HepG2 (cell line): ENCODE data around the gene TGM5. TPM values are rescaled to one million over a fixed set of nuclear protein-coding genes. Genes with fewer than 3 reads are reported as not detected.

Source experiments
- ATAC-seq: fragments of 200-7000 bp; cut with Tn5 transposase; 3 replicates; pipeline ENCODE4 v1.9.1; 2020; ENCODE audit warnings: mild to moderate bottlenecking, moderate library complexity
- BruUV-seq: library from RNA; stranded (reverse); fragments of 400-500 nt; replicated peaks from 2 replicates; lab custom pipeline; 2021; lab: Mats Ljungman, UMichigan
- CTCF ChIA-PET: fragments of 300-600 bp; formaldehyde crosslinking; extraction: SDS; loops from one replicate; lab custom pipeline; 2021; ENCODE audit warnings: low total read pairs, inconsistent platforms, low intra/inter-chr PET ratio; lab: Yijun Ruan, JAX
- POLR2A ChIA-PET: fragments of 350-600 bp; sonication (Branson Sonifier 250); formaldehyde crosslinking; loops from one replicate; lab custom pipeline; 2020; ENCODE audit warnings: antibody characterized with exemption, inconsistent platforms; lab: Yijun Ruan, JAX
- DNase-seq: peaks from one replicate; pipeline ENCODE4 v3.0.0-alpha.2; 2015; ENCODE audit warnings: low spot score
- FAIRE-seq: peaks from 3 replicates; lab custom pipeline; 2011; peaks lifted over from hg19 to GRCh38; lab: Jason Lieb, UNC
- H2AFZ ChIP-seq: one replicate; pipeline ENCODE4 v1.6.1; 2011; ENCODE audit warnings: low read length, inconsistent platforms
- H3K27ac ChIP-seq: fragments of 300-600 bp; 3 replicates; pipeline ENCODE4 v1.8.0; 2011; ENCODE audit warnings: mixed run types, mild to moderate bottlenecking, mixed read lengths, low read length, inconsistent platforms; ENCODE audit not compliant: insufficient read depth; ENCODE audit errors: extremely low read length
- H3K27me3 ChIP-seq, 2 experiments: fragments of 200-600 bp in 1 of 2; 2 replicates in 1 of 2; 3 replicates in 1 of 2; pipeline versions ENCODE4 v1.6.0 to v1.8.0; 2011; ENCODE audit warnings: low read length in 2 of 2, mild to moderate bottlenecking in 2 of 2, moderate library complexity in 2 of 2, inconsistent platforms in 1 of 2; ENCODE audit not compliant: insufficient read depth in 2 of 2, control insufficient read depth in 1 of 2
- H3K36me3 ChIP-seq, 2 experiments: fragments of 200-600 bp in 1 of 2; replicated peaks in 1 of 2; 2 replicates in 1 of 2; 3 replicates in 1 of 2; pipeline versions ENCODE4 v1.5.1 to v1.8.0; 2011; ENCODE audit warnings: low read length in 2 of 2, inconsistent platforms in 1 of 2; ENCODE audit not compliant: insufficient read depth in 2 of 2, control insufficient read depth in 1 of 2
- H3K4me1 ChIP-seq: 2 replicates; pipeline ENCODE4 v1.5.1; 2012; ENCODE audit warnings: low read length, inconsistent platforms; ENCODE audit not compliant: insufficient read depth
- H3K4me2 ChIP-seq: 2 replicates; pipeline ENCODE4 v1.6.0; 2011; ENCODE audit warnings: low read depth, low read length, inconsistent platforms
- H3K4me3 ChIP-seq, 3 experiments: fragments of 200-600 bp in 1 of 3; sonication (generic), shearing (Covaris generic) in 1 of 3; replicated peaks in 1 of 3; 2 replicates each; pipeline ENCODE4 v1.5.1; 2011 to 2016; ENCODE audit warnings: low read length in 3 of 3, inconsistent platforms in 2 of 3, low read depth in 2 of 3, mild to moderate bottlenecking in 2 of 3, control low read depth in 1 of 3, mixed read lengths in 1 of 3; ENCODE audit not compliant: insufficient read depth in 1 of 3
- H3K79me2 ChIP-seq: one replicate; pipeline ENCODE4 v1.6.1; 2011; ENCODE audit warnings: low read length, inconsistent platforms; ENCODE audit not compliant: insufficient read depth
- H3K9ac ChIP-seq: 2 replicates; pipeline ENCODE4 v1.6.0; 2011; ENCODE audit warnings: mild to moderate bottlenecking, low read depth, low read length, inconsistent platforms; ENCODE audit not compliant: insufficient read depth
- H3K9me3 ChIP-seq: 2 replicates; pipeline ENCODE4 v1.5.1; 2012; ENCODE audit warnings: mild to moderate bottlenecking, low read length
- H4K20me1 ChIP-seq: 2 replicates; pipeline ENCODE4 v1.6.0; 2011; ENCODE audit warnings: inconsistent platforms, mild to moderate bottlenecking, low read length, moderate library complexity; ENCODE audit not compliant: insufficient read depth
- HOXA9 ChIP-seq: sonication (generic); formaldehyde crosslinking; IDR thresholded peaks from 2 replicates; pipeline ENCODE4 v1.8.1; 2022; ENCODE audit warnings: missing genetic modification reagents, mild to moderate bottlenecking, moderate library complexity, borderline replicate concordance
- RAD51 ChIP-seq: fragments of 450-650 bp; IDR thresholded peaks from 2 replicates; pipeline ENCODE4 v1.6.1; 2016; ENCODE audit warnings: borderline replicate concordance
- TAF15 ChIP-seq: fragments of 200-400 bp; formaldehyde crosslinking; IDR thresholded peaks from one replicate; pipeline ENCODE4 v1.6.1; 2018; ENCODE audit warnings: mild to moderate bottlenecking, low read depth, low read length; ENCODE audit not compliant: poor library complexity, severe bottlenecking
- ZNF121 ChIP-seq: sonication (generic); formaldehyde crosslinking; IDR thresholded peaks from 2 replicates; pipeline ENCODE4 v1.5.0; 2020; ENCODE audit warnings: mild to moderate bottlenecking, missing genetic modification reagents
- ZNF235 ChIP-seq: sonication (generic); formaldehyde crosslinking; IDR thresholded peaks from 2 replicates; pipeline ENCODE4 v1.8.1; 2023; ENCODE audit warnings: mild to moderate bottlenecking, missing genetic modification reagents, borderline replicate concordance
- ZNF292 ChIP-seq: sonication (generic); formaldehyde crosslinking; IDR thresholded peaks from 2 replicates; pipeline ENCODE4 v1.8.1; 2022; ENCODE audit warnings: mild to moderate bottlenecking, low read depth, missing genetic modification reagents, borderline replicate concordance
- ZNF644 ChIP-seq: IDR thresholded peaks from 2 replicates; pipeline ENCODE4 v1.6.1; 2016; ENCODE audit warnings: low read depth
- ZNF678 ChIP-seq: sonication (generic); formaldehyde crosslinking; IDR thresholded peaks from 2 replicates; pipeline ENCODE4 v1.4.0; 2020; ENCODE audit warnings: mild to moderate bottlenecking, missing genetic modification reagents
- ZNF709 ChIP-seq: sonication (generic); formaldehyde crosslinking; IDR thresholded peaks from 2 replicates; pipeline ENCODE4 v1.5.0; 2020; ENCODE audit warnings: mild to moderate bottlenecking, missing genetic modification reagents
- WGBS: methylation state at CpG from one replicate; pipeline ENCODE4 v1.1.6; 2017; ENCODE audit warnings: low lambda C conversion rate; 5-methylcytosine and 5-hydroxymethylcytosine counted together
- in situ Hi-C: cut with HindIII; loops from 2 replicates; pipeline ENCODE4 v1.10.0; 2017; ENCODE audit warnings: low pct_unique_long_range_greater_than_20kb; ENCODE audit not compliant: extremely low pct_ligation_motif_present
- intact Hi-C: fragments of 100-400 bp; cut with micrococcal nuclease; formaldehyde crosslinking; loops from one replicate; pipeline ENCODE4 v1.10.0; 2022; ENCODE audit not compliant: unreplicated experiment
- polyA plus RNA-seq, 8 experiments: library from polyadenylated mRNA; depleted of rRNA in 3 of 8; stranded (reverse) in 7 of 8; unstranded in 1 of 8; fragments of >200 nt; fragmentation: Illumina TruSeq in 4 of 8; extraction: Trizol in 4 of 8; gene quantifications; 2 replicates each; pipeline versions ENCODE4 v1.2.1 to v1.2.3, GENCODE V29; 2011 to 2016; ENCODE audit warnings: low read depth in 4 of 8, missing spikeins in 1 of 8, mixed read lengths in 1 of 8; ENCODE audit not compliant: insufficient read depth in 1 of 8
- total RNA-seq, 5 experiments: library from RNA; depleted of rRNA; stranded (reverse); fragments of >200 nt; fragmentation: Illumina TruSeq; extraction: Trizol; gene quantifications; 2 replicates each; pipeline ENCODE4 v1.2.3, GENCODE V29; 2016; ENCODE audit warnings: low read depth in 1 of 5
- TF ChIP-seq, protein P1 (sequence below): sonication (generic); formaldehyde crosslinking; conservative IDR thresholded peaks from 2 replicates; pipeline ENCODE4 v1.8.0; 2022; ENCODE audit warnings: low read depth, missing genetic modification reagents
- TF ChIP-seq, protein P2 (sequence below): sonication (generic); formaldehyde crosslinking; IDR thresholded peaks from 2 replicates; pipeline ENCODE4; 2020; ENCODE audit warnings: missing genetic modification reagents, mild to moderate bottlenecking, borderline replicate concordance
- TF ChIP-seq, protein P3 (sequence below): sonication (generic); formaldehyde crosslinking; conservative IDR thresholded peaks from 2 replicates; pipeline ENCODE4 v1.4.0; 2020; ENCODE audit warnings: missing genetic modification reagents

TGM5 gene
- total and polyA plus RNA-seq, 2 of the 13 experiments (the other 11 are each of a cell fraction or from before 2014, with no cell fraction given): 0.18 to 0.65 TPM

GRCh38 chr15:43214592-43215295 lies 52.0 kb downstream of the TGM5 start:
- H3K27ac ChIP-seq: no peak overlapping the region
- in situ Hi-C loops: loop anchor here (25.0 kb wide), 1 partner anchor 502 kb away; no protein-coding TSS in a partner anchor
- POLR2A ChIA-PET: no interaction called here
- CTCF ChIA-PET: no interaction called here
- no peaks in the 10 kb centered on the region for H3K79me2 ChIP-seq
- H4K20me1 ChIP-seq: no peaks in the 10 kb centered on the region
- BruUV-seq: no TSS peak
- WGBS: 52% methylated on average over 4 of the region's 6 CpGs
- no peaks in the 10 kb centered on the region for H3K36me3 ChIP-seq
- no peak overlapping the region for H3K9ac ChIP-seq
- H2AFZ ChIP-seq: no peak overlapping the region
- ATAC-seq: no peak
- no peaks in the 10 kb centered on the region for H3K9me3 ChIP-seq
- H3K27me3 ChIP-seq: peaks cover 1 to 32% of the 10 kb centered on the region in 2 experiments; a peak in 3 of 5 replicates
- no peak for TF ChIP-seq ZNF121
- TF ChIP-seq, protein P1, sequence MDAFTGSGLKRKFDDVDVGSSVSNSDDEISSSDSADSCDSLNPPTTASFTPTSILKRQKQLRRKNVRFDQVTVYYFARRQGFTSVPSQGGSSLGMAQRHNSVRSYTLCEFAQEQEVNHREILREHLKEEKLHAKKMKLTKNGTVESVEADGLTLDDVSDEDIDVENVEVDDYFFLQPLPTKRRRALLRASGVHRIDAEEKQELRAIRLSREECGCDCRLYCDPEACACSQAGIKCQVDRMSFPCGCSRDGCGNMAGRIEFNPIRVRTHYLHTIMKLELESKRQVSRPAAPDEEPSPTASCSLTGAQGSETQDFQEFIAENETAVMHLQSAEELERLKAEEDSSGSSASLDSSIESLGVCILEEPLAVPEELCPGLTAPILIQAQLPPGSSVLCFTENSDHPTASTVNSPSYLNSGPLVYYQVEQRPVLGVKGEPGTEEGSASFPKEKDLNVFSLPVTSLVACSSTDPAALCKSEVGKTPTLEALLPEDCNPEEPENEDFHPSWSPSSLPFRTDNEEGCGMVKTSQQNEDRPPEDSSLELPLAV (CRISPR knock-in tag): no peak
- TF ChIP-seq ZNF644: no peak
- TF ChIP-seq, protein P2, sequence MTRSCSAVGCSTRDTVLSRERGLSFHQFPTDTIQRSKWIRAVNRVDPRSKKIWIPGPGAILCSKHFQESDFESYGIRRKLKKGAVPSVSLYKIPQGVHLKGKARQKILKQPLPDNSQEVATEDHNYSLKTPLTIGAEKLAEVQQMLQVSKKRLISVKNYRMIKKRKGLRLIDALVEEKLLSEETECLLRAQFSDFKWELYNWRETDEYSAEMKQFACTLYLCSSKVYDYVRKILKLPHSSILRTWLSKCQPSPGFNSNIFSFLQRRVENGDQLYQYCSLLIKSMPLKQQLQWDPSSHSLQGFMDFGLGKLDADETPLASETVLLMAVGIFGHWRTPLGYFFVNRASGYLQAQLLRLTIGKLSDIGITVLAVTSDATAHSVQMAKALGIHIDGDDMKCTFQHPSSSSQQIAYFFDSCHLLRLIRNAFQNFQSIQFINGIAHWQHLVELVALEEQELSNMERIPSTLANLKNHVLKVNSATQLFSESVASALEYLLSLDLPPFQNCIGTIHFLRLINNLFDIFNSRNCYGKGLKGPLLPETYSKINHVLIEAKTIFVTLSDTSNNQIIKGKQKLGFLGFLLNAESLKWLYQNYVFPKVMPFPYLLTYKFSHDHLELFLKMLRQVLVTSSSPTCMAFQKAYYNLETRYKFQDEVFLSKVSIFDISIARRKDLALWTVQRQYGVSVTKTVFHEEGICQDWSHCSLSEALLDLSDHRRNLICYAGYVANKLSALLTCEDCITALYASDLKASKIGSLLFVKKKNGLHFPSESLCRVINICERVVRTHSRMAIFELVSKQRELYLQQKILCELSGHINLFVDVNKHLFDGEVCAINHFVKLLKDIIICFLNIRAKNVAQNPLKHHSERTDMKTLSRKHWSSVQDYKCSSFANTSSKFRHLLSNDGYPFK (CRISPR knock-in tag): no peak
- TF ChIP-seq ZNF678 (CRISPR knock-in tag): no peak
- no peak for TF ChIP-seq ZNF235 (CRISPR knock-in tag)
- no peak for TF ChIP-seq HOXA9
- no peak for TF ChIP-seq RAD51
- TF ChIP-seq, protein P3, sequence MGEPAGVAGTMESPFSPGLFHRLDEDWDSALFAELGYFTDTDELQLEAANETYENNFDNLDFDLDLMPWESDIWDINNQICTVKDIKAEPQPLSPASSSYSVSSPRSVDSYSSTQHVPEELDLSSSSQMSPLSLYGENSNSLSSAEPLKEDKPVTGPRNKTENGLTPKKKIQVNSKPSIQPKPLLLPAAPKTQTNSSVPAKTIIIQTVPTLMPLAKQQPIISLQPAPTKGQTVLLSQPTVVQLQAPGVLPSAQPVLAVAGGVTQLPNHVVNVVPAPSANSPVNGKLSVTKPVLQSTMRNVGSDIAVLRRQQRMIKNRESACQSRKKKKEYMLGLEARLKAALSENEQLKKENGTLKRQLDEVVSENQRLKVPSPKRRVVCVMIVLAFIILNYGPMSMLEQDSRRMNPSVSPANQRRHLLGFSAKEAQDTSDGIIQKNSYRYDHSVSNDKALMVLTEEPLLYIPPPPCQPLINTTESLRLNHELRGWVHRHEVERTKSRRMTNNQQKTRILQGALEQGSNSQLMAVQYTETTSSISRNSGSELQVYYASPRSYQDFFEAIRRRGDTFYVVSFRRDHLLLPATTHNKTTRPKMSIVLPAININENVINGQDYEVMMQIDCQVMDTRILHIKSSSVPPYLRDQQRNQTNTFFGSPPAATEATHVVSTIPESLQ: no peak
- no peak for TF ChIP-seq TAF15
- no peak for TF ChIP-seq ZNF292
- no peak for TF ChIP-seq ZNF709 (CRISPR knock-in tag)
- FAIRE-seq: no peak
- intact Hi-C loops: no loop called here
- H3K4me2 ChIP-seq: peak overlapping the region; percentile 32; the same call in 1 of the 2 replicates
- H3K4me1 ChIP-seq: no peaks in the 10 kb centered on the region
- no peak overlapping the region for H3K4me3 ChIP-seq
- DNase-seq: no peak
